ENCODE data around the gene GAL3ST3.
"Not testable (repeated sequence)": the region's sequence is repeated elsewhere in the genome, so short reads cannot be mapped to it uniquely, and the experiment has no call there.

The GAL3ST3 gene

GRCh38 chr11:66012946-66013761, 35.8 kb downstream of the GAL3ST3 start:
- no peak for DNase-seq

DNA sequence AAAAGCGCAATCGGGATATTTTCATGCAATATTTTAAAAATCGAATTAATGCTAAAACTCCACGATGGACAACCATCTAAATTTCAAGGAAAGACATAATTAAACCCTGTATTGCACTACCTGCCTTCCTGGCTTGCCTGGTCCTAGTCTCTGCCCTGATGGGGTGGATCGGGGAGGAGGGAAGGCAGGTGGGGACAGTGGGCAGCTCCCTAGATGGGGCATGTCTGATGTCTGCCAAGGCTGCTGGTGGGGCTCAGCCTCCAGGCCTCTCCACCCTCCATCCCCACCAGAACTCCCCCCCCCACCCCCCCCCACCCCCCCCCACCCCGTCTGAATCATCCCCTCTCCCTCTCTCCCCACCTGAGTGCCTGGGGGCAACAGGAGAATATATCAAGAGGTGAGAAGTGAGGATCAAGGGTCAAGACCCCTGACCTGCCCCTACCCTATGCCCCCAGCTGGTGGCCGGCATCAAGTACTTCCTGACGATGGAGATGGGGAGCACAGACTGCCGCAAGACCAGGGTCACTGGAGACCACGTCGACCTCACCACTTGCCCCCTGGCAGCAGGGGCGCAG, 36.5 kb downstream of the GAL3ST3 start:
- no peak for DNase-seq

DNA sequence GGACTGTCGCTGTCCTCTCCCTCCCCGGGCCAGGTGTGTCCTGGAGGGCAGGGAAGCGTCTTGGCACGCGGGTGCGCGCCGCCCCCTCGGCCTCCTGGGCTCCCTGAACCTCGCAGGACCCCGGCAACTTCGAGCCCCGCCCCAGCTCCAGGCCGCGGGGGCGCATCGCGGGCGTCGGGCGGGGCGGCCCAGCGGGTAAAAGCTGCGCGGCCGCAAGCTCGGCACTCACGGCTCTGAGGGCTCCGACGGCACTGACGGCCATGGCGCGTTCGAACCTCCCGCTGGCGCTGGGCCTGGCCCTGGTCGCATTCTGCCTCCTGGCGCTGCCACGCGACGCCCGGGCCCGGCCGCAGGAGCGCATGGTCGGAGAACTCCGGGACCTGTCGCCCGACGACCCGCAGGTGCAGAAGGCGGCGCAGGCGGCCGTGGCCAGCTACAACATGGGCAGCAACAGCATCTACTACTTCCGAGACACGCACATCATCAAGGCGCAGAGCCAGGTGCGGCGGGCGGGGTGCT, 37.1 kb downstream of the GAL3ST3 start, which contains the start of gene CST6:
CST6 (plus strand) TSS at position 224 of the 519 bp plus-strand sequence; CDS start at position 261, 37 bp downstream.
- DNase-seq: no peak

GRCh38 chr11:66011239-66011784, 37.6 kb downstream of the GAL3ST3 start:
- DNase-seq: no peak

DNA sequence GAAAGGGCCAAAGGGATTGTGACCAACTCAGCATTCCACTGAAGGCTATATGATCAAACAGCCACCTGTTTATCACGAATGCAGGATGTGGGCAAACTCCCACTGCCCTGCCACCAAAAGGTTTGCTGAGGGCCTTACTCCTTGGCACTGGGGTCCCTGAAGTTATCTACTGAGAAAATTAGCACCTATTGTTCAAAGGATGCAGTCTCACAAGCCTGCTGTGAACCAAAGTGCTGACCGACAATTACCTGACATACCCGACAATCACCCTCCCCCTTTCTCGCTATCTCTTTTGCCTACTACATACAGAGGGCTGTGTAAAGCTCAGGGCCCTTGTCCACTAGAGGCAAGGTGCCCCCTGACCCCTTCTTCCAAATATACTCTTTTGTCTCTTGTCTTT, 38.9 kb downstream of the GAL3ST3 start:
- not testable (repeated sequence) for DNase-seq

- DNase-seq: no peak
Measured at GRCh38 chr11:66008468-66009101, 40.4 kb downstream of the GAL3ST3 start.

DNA sequence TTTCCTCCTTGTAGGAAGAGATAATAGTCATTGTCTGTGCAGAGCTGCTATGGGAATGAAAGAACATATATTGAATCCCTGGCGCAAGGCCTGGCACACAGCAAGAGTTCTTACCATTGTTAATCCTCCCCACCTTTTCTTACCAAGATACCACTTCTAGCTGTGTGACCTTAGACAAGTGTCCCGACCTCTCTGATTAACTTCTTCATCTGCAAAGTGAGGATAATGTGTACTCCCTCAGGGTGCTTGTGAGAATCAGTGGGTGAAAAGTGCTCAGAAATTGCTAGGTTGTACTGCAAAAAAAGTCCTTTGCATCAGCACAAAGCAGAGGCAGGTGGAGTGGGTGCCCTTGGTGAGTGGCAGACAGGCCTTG, 40.9 kb downstream of the GAL3ST3 start:
- DNase-seq: no peak

- DNase-seq: no peak
Measured at GRCh38 chr11:66007201-66007634, 41.7 kb downstream of the GAL3ST3 start.

DNA sequence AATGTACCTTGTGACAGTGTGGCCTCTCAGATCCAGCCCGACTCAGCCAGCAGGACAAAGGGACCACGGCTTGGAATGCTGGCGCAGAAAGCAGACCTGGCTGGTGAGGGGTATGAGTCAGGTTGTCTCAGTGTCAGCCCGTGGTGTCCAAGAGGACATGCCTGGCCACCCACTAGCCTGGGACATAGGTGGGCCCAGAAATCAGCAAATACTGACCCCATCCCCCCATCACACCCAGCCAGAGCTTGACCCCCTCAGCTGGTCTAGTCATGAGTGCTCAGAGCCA, 42.1 kb downstream of the GAL3ST3 start:
- DNase-seq: no peak

DNA sequence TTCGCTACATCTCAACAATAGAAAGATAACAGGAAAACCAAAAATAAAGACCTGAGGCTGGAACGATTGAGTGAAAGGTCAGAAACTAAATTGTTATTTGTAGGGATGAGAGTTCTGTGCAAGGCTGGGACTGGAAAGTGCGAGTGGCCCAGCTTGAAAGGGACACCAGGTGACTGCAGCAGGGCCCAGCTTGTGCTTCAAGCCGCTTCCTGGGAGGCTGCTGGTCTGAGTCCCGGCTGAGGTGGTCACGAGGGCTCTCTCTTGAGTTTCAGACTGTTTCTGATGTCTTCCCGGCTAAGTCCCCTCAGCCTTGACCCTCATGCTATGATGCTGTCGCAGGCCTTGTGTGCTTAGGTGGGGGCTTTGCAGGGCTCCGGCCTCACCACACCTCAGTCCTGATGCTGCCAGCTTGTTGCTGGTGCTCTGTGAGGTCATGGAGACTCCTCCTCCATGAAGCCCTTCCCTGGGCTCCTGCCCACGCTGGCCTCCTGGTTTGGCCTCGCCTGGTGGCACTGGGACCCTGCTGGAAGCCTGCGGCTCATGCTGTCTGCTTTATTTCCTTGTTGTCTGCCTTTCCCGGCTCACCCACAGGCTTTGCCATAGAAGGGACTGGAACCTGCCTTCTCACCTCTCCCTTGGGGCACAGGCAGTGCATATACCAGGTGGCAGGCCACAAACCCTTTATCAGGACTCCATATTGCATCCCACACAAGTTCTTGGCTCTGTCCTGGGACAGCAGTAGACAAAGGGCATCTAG, 42.6 kb downstream of the GAL3ST3 start:
- no peak for DNase-seq

GRCh38 chr11:66004186-66004585, 44.8 kb downstream of the GAL3ST3 start:
- DNase-seq: no peak

DNA sequence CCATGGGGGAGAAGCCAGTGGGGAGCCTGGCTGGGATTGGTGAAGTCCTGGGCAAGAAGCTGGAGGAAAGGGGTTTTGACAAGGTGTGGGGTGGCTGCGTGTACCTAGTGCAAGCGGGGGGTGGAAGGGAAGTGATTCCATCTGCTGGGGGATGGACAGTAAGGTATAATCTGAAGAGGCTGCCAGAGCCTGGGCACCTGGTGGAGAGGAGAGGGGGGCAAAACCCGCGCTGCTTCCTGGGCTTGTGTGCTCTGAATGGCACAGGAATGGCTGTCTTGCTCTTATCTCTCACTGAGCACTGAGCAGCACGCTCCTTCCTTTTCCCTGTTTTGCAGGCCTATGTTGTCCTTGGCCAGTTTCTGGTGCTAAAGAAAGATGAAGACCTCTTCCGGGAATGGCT, 45.7 kb downstream of the GAL3ST3 start:
- no peak for DNase-seq

GRCh38 chr11:66002648-66003225, 46.2 kb downstream of the GAL3ST3 start:
- DNase-seq: no peak

DNA sequence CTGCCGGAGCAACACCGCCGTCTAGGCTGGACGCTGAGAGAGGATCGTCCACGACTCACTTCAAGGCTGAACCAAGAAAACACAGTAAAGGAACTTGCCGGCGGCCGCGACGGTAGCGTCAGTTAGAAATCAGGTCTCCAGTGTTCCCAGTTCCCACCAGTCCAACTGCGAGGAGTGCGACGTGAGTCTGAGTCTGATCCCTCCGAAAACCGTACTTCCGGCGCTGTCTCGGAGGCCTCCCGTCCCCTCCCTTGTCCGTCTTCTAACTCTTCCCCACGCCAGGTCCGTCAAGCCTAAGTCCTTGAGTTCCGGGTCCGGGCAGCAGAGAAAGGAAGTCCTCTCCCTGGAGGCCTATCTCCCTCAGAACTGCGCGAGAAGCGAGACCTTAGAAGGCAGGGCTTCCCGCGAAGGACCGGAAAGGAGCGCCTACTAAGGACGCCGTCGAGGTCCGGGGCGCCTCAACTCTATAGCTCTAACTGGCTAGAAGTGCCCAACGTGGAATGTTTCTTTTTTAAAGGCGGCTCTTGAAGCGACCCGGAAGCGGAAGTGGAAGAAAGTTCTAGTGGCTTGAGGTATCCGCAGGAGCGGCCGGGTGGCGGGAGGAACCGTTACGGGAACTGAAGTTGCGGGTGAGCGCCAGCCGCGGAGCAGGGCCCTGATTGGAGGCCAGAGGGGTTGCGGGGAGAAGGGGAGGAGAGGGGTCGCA, 46.9 kb downstream of the GAL3ST3 start, which contains the start of the genes BANF1 and EIF1AD:
BANF1 (plus strand) TSS at position 562 of the 706 bp plus-strand sequence. CDS start 748 bp downstream, outside the sequence.
EIF1AD (minus strand) TSS at position 216 of the 706 bp plus-strand sequence. CDS start 1,768 bp downstream, outside the sequence.
- peak; percentile 98 for DNase-seq

DNA sequence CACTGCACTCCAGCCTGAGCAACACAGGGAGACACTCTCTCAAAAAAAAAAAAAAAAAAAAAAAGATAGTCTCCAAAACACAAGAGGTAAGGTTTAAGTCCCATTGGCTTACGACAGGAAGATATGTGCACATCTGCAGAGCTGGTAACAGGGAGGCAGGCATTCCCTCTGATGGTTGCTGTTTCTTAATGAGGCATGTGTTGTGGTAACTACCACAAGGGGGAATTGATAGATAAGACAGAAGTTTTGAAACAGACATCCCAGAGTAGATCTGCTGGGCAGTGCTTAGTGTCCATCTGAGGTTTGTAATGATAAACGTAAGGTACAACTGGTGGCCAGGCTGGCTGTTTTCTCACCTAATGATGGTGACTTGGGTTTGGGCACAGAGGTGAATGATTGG, 51.7 kb downstream of the GAL3ST3 start:
- no peak for DNase-seq

- no peak for DNase-seq
Measured at GRCh38 chr11:65992056-65992455, 56.9 kb downstream of the GAL3ST3 start.

Measured in NCI-H446 (cell line).